Endothelial cell of umbilical vein (primary cell): ENCODE measurements around the gene AGMO. TPM values are rescaled to one million over a fixed set of nuclear protein-coding genes. Genes with fewer than 3 reads are reported as not detected.

Experiments
- BruUV-seq: library from RNA; stranded (reverse); fragments of 400-500 nt; replicated peaks from 2 replicates; lab custom pipeline; 2021; lab: Mats Ljungman, UMichigan
- CTCF ChIA-PET: fragments of 300-600, 350-600 bp; sonication (Branson Sonifier 250); formaldehyde crosslinking; loops from one replicate; lab custom pipeline; 2021; ENCODE audit warnings: antibody characterized with exemption, inconsistent platforms; lab: Charles Lee
- POLR2A ChIA-PET: fragments of 300-600, 350-600 bp; sonication (Branson Sonifier 250); formaldehyde crosslinking; loops from one replicate; lab custom pipeline; 2021; ENCODE audit warnings: antibody characterized with exemption, inconsistent platforms; lab: Charles Lee
- DNase-seq: peaks from one replicate; pipeline ENCODE4 v3.0.0-alpha.2; 2011; ENCODE audit warnings: low read depth, low spot score
- FAIRE-seq: peaks from 2 replicates; lab custom pipeline; 2011; peaks lifted over from hg19 to GRCh38; lab: Jason Lieb, UNC
- H2AFZ ChIP-seq: 2 replicates; pipeline ENCODE4 v1.6.0; 2012; ENCODE audit warnings: low read depth, low read length, control low read depth, inconsistent platforms
- H3K27ac ChIP-seq: 2 replicates; pipeline ENCODE4 v1.5.1; 2011; ENCODE audit warnings: low read depth, mild to moderate bottlenecking, control low read depth, low read length, moderate library complexity; ENCODE audit not compliant: insufficient read depth
- H3K27me3 ChIP-seq, 2 experiments: 2 replicates each; pipeline versions ENCODE4 v1.6.0 to v1.6.1; 2011; ENCODE audit warnings: low read length in 2 of 2, mixed read lengths in 1 of 2; ENCODE audit not compliant: control insufficient read depth in 2 of 2, insufficient read depth in 2 of 2
- H3K36me3 ChIP-seq, 2 experiments: 2 replicates in 1 of 2; 3 replicates in 1 of 2; pipeline ENCODE4 v1.5.1; 2011; ENCODE audit warnings: low read length in 2 of 2, mild to moderate bottlenecking in 1 of 2, moderate library complexity in 1 of 2; ENCODE audit not compliant: control insufficient read depth in 2 of 2, insufficient read depth in 2 of 2; ENCODE audit errors: extremely low read depth in 1 of 2
- H3K4me1 ChIP-seq: 3 replicates; pipeline ENCODE4 v1.5.1; 2011; ENCODE audit warnings: mild to moderate bottlenecking, low read length; ENCODE audit not compliant: control insufficient read depth, insufficient read depth; ENCODE audit errors: extremely low read depth
- H3K4me2 ChIP-seq: 2 replicates; pipeline ENCODE4 v1.6.1; 2011; ENCODE audit warnings: low read length, control low read depth, mixed read lengths; ENCODE audit not compliant: insufficient read depth
- H3K4me3 ChIP-seq, 3 experiments: fragments of 200-600 bp in 1 of 3; sonication (generic), shearing (Covaris generic) in 1 of 3; replicated peaks in 1 of 3; 2 replicates each; pipeline ENCODE4 v1.5.1; 2011 to 2016; ENCODE audit warnings: control low read depth in 3 of 3, low read length in 3 of 3, mild to moderate bottlenecking in 2 of 3, inconsistent platforms in 1 of 3, low read depth in 1 of 3, moderate library complexity in 1 of 3; ENCODE audit not compliant: insufficient read depth in 1 of 3
- H3K79me2 ChIP-seq: 2 replicates; pipeline ENCODE4 v1.6.0; 2012; ENCODE audit warnings: low read length, inconsistent platforms; ENCODE audit not compliant: control insufficient read depth, insufficient read depth
- H3K9ac ChIP-seq: replicated peaks from 2 replicates; pipeline ENCODE3; 2011; ENCODE audit warnings: low read length, control low read depth; ENCODE audit not compliant: insufficient read depth; ENCODE audit errors: extremely low read depth
- H3K9me1 ChIP-seq: replicated peaks from 3 replicates; pipeline ENCODE4 v1.6.0; 2011; ENCODE audit warnings: mild to moderate bottlenecking, low read length; ENCODE audit not compliant: control insufficient read depth, insufficient read depth; ENCODE audit errors: extremely low read depth
- H3K9me3 ChIP-seq: replicated peaks from 2 replicates; pipeline ENCODE4 v1.5.1; 2012; ENCODE audit warnings: low read length, inconsistent platforms; ENCODE audit not compliant: control insufficient read depth, insufficient read depth
- H4K20me1 ChIP-seq: replicated peaks from 2 replicates; pipeline ENCODE3; 2011; ENCODE audit warnings: mild to moderate bottlenecking, low read length; ENCODE audit not compliant: control insufficient read depth, insufficient read depth; ENCODE audit errors: extremely low read depth
- EZH2 ChIP-seq: IDR thresholded peaks from 2 replicates; pipeline ENCODE4 v1.6.1; 2012; ENCODE audit warnings: borderline replicate concordance, low read depth, mild to moderate bottlenecking, moderate library complexity, low read length, inconsistent platforms; ENCODE audit not compliant: severe bottlenecking
- FOS ChIP-seq: IDR thresholded peaks from 2 replicates; pipeline ENCODE4 v1.6.1; 2011; ENCODE audit warnings: mild to moderate bottlenecking, low read length, moderate library complexity, borderline replicate concordance; ENCODE audit not compliant: insufficient read depth
- GATA2 ChIP-seq: IDR thresholded peaks from 2 replicates; pipeline ENCODE4 v1.7.0; 2011; ENCODE audit warnings: low read depth, mild to moderate bottlenecking, moderate library complexity, mixed read lengths, low read length; ENCODE audit not compliant: insufficient read length, insufficient read depth
- JUN ChIP-seq: IDR thresholded peaks from 2 replicates; pipeline ENCODE4 v1.6.1; 2011; ENCODE audit warnings: borderline replicate concordance, low read depth; ENCODE audit not compliant: insufficient read length, insufficient read depth
- MYC ChIP-seq: IDR thresholded peaks from one replicate; pipeline ENCODE4 v1.6.1; 2011; ENCODE audit warnings: mild to moderate bottlenecking, low read depth, low read length
- POLR2A ChIP-seq: IDR thresholded peaks from 2 replicates; pipeline ENCODE4 v1.6.1; 2012; ENCODE audit warnings: low read depth, mild to moderate bottlenecking, control low read depth, low read length
- POLR2AphosphoS5 ChIP-seq: IDR thresholded peaks from 2 replicates; pipeline ENCODE4 v1.6.1; 2012; ENCODE audit warnings: low read depth, mild to moderate bottlenecking, control low read depth, low read length, moderate library complexity; ENCODE audit not compliant: insufficient read depth
- dilution Hi-C: fragments of 300-500 bp; cut with MboI; formaldehyde crosslinking; loops from one replicate; pipeline ENCODE4 v1.15.0; 2019; ENCODE audit warnings: low sequenced_read_pairs; ENCODE audit not compliant: extremely low pct_ligation_motif_present
- intact Hi-C: fragments of 100-400 bp; cut with micrococcal nuclease; formaldehyde crosslinking; loops from one replicate; pipeline ENCODE4 v1.10.0; 2022
- polyA plus RNA-seq, 4 experiments: library from polyadenylated mRNA; depleted of rRNA in 3 of 4; stranded (reverse) in 3 of 4; unstranded in 1 of 4; fragments of >200 nt; gene quantifications; 2 replicates each; pipeline versions ENCODE4 v1.2.1 to v1.2.3, GENCODE V29; 2011 to 2012; ENCODE audit warnings: missing spikeins in 1 of 4
- total RNA-seq: library from RNA; stranded (reverse); gene quantifications from 2 replicates; pipeline ENCODE4 v1.2.3, GENCODE V29; 2021
- TF ChIP-seq, protein P1 (sequence below), 2 donors: IDR thresholded peaks; 1 replicate in 1 of 2; 2 replicates in 1 of 2; pipeline ENCODE4 v1.5.1; 2011; ENCODE audit warnings: low read length in 2 of 2, mild to moderate bottlenecking in 2 of 2, moderate library complexity in 2 of 2, control low read depth in 1 of 2, inconsistent platforms in 1 of 2, low read depth in 1 of 2; ENCODE audit not compliant: insufficient read depth in 1 of 2; ENCODE audit errors: extremely low read depth in 1 of 2
- TF ChIP-seq, protein P2 (sequence below): IDR thresholded peaks from 2 replicates; pipeline ENCODE4 v1.6.1; 2011; ENCODE audit not compliant: insufficient read depth, insufficient read length

The AGMO gene
- total and polyA plus RNA-seq, 2 donors (not counting 3 experiments of a cell fraction or from before 2014, with no cell fraction given) = 0.23 to 0.40 TPM

DNA sequence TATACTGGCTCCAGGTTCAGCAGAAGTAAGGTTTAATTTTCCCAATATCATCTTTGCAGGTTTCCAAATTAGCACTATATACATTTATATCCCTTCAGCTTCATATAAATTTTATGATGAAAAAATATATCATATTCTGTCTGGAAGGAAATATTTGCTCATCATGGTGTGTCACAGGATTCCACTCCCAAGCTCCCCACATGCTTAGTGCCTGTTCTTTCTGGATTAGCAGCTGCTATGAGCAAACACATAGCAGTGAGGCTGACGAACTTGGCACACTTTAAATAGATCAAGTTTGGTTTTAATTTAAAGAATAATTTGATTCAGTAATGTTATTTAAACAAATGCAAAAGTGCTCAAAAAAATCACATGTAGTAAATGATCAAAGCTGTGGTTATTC is 251.9 kb downstream of the AGMO start:
- Histone ChIP-seq H3K27ac (no peak overlapping the region), H2AFZ (no peak overlapping the region), H3K9me1 (no peaks in the 10 kb centered on the region), H3K4me2 (no peak overlapping the region), H3K79me2 (no peaks in the 10 kb centered on the region), H3K36me3 (no peaks in the 10 kb centered on the region), H3K9ac (no peak overlapping the region), H3K9me3 (no peaks in the 10 kb centered on the region), H3K27me3 (no peaks in the 10 kb centered on the region), H4K20me1 (no peaks in the 10 kb centered on the region), H3K4me3 (no peak overlapping the region), H3K4me1 (no peaks in the 10 kb centered on the region)
- POLR2A ChIA-PET = no interaction called here
- DNase-seq = no peak
- BruUV-seq = no TSS peak
- intact Hi-C loops = loop anchor here (5.0 to 10.0 kb wide), 3 partner anchors 113 to 1255 kb away; no protein-coding TSS in a partner anchor
- CTCF ChIA-PET = interaction anchor here (0.8 to 1.2 kb wide), 2 partner anchors 411 to 788 kb away, joined by 3 read pairs; no protein-coding TSS in a partner anchor
- dilution Hi-C loops = loop anchor here (25.0 kb wide), 1 partner anchor 402 kb away; no protein-coding TSS in a partner anchor
- no peak for FAIRE-seq
- TF ChIP-seq JUN = no peak
- no peak for TF ChIP-seq MYC
- TF ChIP-seq FOS = no peak
- TF ChIP-seq GATA2 = no peak
- TF ChIP-seq, protein P1, sequence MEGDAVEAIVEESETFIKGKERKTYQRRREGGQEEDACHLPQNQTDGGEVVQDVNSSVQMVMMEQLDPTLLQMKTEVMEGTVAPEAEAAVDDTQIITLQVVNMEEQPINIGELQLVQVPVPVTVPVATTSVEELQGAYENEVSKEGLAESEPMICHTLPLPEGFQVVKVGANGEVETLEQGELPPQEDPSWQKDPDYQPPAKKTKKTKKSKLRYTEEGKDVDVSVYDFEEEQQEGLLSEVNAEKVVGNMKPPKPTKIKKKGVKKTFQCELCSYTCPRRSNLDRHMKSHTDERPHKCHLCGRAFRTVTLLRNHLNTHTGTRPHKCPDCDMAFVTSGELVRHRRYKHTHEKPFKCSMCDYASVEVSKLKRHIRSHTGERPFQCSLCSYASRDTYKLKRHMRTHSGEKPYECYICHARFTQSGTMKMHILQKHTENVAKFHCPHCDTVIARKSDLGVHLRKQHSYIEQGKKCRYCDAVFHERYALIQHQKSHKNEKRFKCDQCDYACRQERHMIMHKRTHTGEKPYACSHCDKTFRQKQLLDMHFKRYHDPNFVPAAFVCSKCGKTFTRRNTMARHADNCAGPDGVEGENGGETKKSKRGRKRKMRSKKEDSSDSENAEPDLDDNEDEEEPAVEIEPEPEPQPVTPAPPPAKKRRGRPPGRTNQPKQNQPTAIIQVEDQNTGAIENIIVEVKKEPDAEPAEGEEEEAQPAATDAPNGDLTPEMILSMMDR (IDR thresholded peaks at IDR 0.05; ENCODE audit: extremely low read depth in 1 of 2, insufficient read depth in 1 of 2, low read depth in 1 of 2, low read length in 2 of 2) = no peak
- no peak for TF ChIP-seq POLR2A
- no peak for TF ChIP-seq EZH2
- no peak for TF ChIP-seq POLR2AphosphoS5
- TF ChIP-seq, protein P2, sequence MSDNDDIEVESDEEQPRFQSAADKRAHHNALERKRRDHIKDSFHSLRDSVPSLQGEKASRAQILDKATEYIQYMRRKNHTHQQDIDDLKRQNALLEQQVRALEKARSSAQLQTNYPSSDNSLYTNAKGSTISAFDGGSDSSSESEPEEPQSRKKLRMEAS = no peak
